SK-N-MC (cell line): Measurements from ENCODE around the gene ACKR4.

Source experiments
- DNase-seq: peaks from one replicate; pipeline ENCODE4 v3.0.0-alpha.2; 2011; ENCODE audit warnings: low read depth, low spot score
- H3K27ac ChIP-seq: fragments of 200-600 bp; sonication (generic); 2 replicates; pipeline ENCODE4 v1.5.1; 2016; ENCODE audit warnings: mixed run types
- H3K36me3 ChIP-seq: fragments of 200-600 bp; sonication (generic); 2 replicates; pipeline ENCODE4 v1.6.1; 2017; ENCODE audit warnings: antibody characterized with exemption, low read length, mixed read lengths; ENCODE audit not compliant: insufficient read depth
- H3K4me3 ChIP-seq: fragments of 200-600 bp; sonication (generic); 2 replicates; pipeline ENCODE4 v1.5.1; 2016
- H3K9ac ChIP-seq: fragments of 200-600 bp; sonication (generic); 2 replicates; pipeline ENCODE4 v1.8.0; 2017; ENCODE audit warnings: mixed run types, mixed read lengths; ENCODE audit not compliant: insufficient read length
- H3K9me3 ChIP-seq: fragments of 200-600 bp; sonication (generic); 2 replicates; pipeline ENCODE4 v1.6.1; 2017; ENCODE audit warnings: low read depth, mild to moderate bottlenecking, antibody characterized with exemption, low read length, moderate library complexity, mixed read lengths
- EZH2 ChIP-seq: fragments of 200-600 bp; sonication (generic); IDR thresholded peaks from one replicate; pipeline ENCODE4 v1.6.1; 2017; ENCODE audit warnings: antibody characterized with exemption
- FOXP2 ChIP-seq: optimal IDR thresholded peaks from 2 replicates; pipeline ENCODE3; 2011; ENCODE audit warnings: mild to moderate bottlenecking, moderate library complexity; ENCODE audit not compliant: insufficient read depth; ENCODE audit errors: extremely low read length, control extremely low read depth
- POLR2AphosphoS5 ChIP-seq: IDR thresholded peaks from 2 replicates; pipeline ENCODE4 v1.6.1; 2012; ENCODE audit warnings: mild to moderate bottlenecking, low read depth, low read length, borderline replicate concordance

Gene ACKR4

GRCh38 chr3:132561003-132561402, 36.1 kb upstream of the ACKR4 start:
- Histone ChIP-seq H3K9me3 (no peaks in the 10 kb centered on the region), H3K27ac (no peak overlapping the region), H3K36me3 (no peaks in the 10 kb centered on the region; the same call in 1 of the 2 replicates), H3K9ac (no peak overlapping the region), H3K4me3 (no peak overlapping the region)
- TF ChIP-seq FOXP2 (no peak), POLR2AphosphoS5 (no peak), EZH2 (no peak)
- DNase-seq, result no peak

DNA sequence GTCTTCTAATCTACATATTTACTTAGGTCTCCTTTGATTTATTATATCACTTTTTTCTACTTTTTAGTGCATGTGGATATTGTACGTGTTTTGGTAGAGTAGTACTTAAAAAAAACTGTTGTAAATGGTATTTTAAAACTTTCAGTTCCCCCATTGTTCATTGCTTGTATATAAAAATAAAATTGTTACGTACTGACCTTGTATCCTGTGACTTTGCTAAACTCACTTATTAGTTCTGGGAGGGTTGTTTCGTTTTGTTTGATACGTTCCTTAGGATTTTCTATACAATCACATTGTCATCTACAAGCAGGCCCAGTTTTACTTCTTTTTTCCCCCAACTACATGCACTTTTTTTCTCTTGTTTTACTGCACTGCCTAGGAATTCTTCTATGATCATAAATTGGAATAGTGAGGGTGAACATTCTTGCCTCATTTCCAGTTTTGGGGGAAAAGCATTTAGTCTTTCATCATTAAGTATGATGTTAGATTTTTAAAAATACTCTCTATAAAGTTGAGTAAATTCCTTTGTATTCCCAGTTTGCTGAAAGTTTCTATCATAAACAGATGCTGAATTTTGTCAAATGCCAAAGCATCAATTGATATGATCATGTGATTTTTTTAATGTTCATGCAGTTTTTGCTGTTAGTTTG, 33.5 kb upstream of the ACKR4 start:
- Histone ChIP-seq H3K9ac (no peak overlapping the region), H3K9me3 (no peaks in the 10 kb centered on the region), H3K36me3 (no peaks in the 10 kb centered on the region; the same call in 1 of the 2 replicates), H3K4me3 (no peak overlapping the region), H3K27ac (no peak overlapping the region)
- no peak for TF ChIP-seq FOXP2
- no peak for TF ChIP-seq EZH2
- TF ChIP-seq POLR2AphosphoS5, result no peak
- no peak for DNase-seq

GRCh38 chr3:132564070-132564465, 33.0 kb upstream of the ACKR4 start:
- no peak for TF ChIP-seq POLR2AphosphoS5
- TF ChIP-seq FOXP2, result no peak
- no peak for TF ChIP-seq EZH2
- no peak overlapping the region for H3K4me3 ChIP-seq
- no peak overlapping the region for H3K27ac ChIP-seq

DNA sequence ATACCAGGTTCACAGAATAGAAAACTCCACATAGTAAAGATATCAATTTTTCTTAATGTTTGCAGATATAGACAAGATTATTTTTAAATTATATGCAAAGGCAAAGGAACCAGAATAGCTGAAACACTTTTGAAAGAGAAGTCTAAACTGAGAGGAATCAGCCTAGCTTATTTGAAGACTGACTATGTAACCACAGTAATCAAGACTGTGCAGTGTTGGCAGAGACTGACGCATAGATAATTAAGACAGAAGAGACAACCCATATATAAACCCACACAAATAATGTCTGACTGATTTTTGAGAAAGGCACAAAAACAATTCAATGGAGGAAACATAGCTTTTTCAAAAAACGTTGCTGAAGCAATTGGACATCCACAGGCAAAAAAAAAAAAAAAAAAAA, 28.6 kb upstream of the ACKR4 start:
- no peak overlapping the region for H3K27ac ChIP-seq
- H3K4me3 ChIP-seq, result no peak overlapping the region
- no peak for DNase-seq
- H3K36me3 ChIP-seq, result peaks cover 6% of the 10 kb centered on the region; the same call in 1 of the 2 replicates
- TF ChIP-seq FOXP2, result no peak
- TF ChIP-seq POLR2AphosphoS5, result no peak
- no peak for TF ChIP-seq EZH2
- no peaks in the 10 kb centered on the region for H3K9me3 ChIP-seq
- H3K9ac ChIP-seq, result no peak overlapping the region

More at GRCh38 chr3:132564070-132564465, 33.0 kb upstream of the ACKR4 start:
- Histone ChIP-seq H3K36me3 (no peaks in the 10 kb centered on the region; the same call in 1 of the 2 replicates), H3K9ac (no peak overlapping the region), H3K9me3 (no peaks in the 10 kb centered on the region)
- no peak for DNase-seq

- no peak overlapping the region for H3K4me3 ChIP-seq
- TF ChIP-seq EZH2, result no peak
- no peak for TF ChIP-seq FOXP2
- no peak for TF ChIP-seq POLR2AphosphoS5
- no peak for DNase-seq
These were observed 27.9 kb upstream of the ACKR4 start for GRCh38 chr3:132569153-132569552.

DNA sequence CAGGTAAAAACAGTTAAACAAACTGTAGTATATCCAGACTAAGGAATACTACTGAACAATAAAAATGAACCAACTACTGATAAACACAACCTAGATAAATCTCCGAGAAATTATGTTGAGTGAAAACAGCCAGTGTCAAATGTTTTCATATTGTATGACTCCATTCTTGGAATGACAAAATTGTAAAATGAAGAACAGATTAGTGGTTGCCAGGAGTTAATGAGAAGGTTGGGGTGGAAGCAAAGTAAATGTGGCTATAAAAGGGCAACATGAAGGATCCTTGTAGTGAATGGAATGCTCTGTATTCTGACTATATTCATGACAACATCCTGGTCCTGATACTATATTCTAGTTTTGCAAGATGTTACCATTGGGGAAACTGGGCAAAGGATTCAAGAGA, 27.5 kb upstream of the ACKR4 start:
- H3K9ac ChIP-seq, result no peak overlapping the region
- no peak for DNase-seq
- H3K27ac ChIP-seq, result no peak overlapping the region
- H3K4me3 ChIP-seq, result no peak overlapping the region
- H3K9me3 ChIP-seq, result no peaks in the 10 kb centered on the region
- TF ChIP-seq EZH2 (no peak), POLR2AphosphoS5 (no peak), FOXP2 (no peak)
- peaks cover 6% of the 10 kb centered on the region; the same call in 1 of the 2 replicates for H3K36me3 ChIP-seq

More at GRCh38 chr3:132569153-132569552, 27.9 kb upstream of the ACKR4 start:
- no peak overlapping the region for H3K9ac ChIP-seq
- H3K27ac ChIP-seq, result no peak overlapping the region
- H3K36me3 ChIP-seq, result peaks cover 6% of the 10 kb centered on the region; the same call in 1 of the 2 replicates
- no peaks in the 10 kb centered on the region for H3K9me3 ChIP-seq

DNA sequence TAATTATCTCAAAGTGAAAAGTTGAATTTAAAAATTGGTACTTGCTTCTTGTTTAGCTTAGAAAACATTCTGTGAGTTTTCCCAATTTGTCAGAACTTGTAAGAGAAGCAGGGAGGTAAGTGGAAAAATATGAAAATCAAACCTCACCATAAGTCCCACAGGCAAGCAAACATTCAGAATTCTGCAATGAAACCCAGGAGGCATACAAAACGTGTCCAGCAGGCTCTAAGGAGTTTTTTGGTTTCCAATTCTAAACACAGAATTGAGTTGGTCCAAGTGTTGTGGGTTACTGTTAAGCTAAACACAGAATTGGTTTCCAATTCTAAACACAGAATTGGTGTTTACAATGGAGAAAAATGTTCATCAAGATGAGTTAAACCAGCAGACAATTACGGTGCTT, 27.1 kb upstream of the ACKR4 start:
- Histone ChIP-seq H3K4me3 (no peak overlapping the region), H3K36me3 (peaks cover 6% of the 10 kb centered on the region; the same call in 1 of the 2 replicates), H3K9me3 (no peaks in the 10 kb centered on the region), H3K27ac (no peak overlapping the region), H3K9ac (no peak overlapping the region)
- no peak for TF ChIP-seq FOXP2
- no peak for TF ChIP-seq POLR2AphosphoS5
- TF ChIP-seq EZH2, result no peak
- no peak for DNase-seq

DNA sequence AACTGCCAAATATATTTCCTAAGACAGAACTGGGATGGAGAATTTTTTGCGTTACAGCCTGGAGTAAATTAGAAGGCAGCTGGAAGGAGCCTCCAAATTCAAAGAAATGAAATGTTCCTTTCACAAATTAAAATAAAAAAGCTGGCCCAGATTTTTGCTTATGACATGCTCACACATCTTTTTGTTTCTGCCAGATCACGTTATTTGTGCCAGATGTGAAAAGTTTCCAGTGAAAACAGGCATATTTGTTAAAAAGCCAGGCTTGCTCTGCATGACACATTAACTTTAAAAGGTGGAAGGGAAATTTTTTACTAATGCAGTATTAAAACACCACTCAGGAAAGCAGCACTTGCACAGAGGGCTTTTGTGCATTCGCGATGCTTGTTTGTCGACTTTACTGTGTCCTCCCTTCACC, 23.3 kb upstream of the ACKR4 start:
- H3K9me3 ChIP-seq, result no peaks in the 10 kb centered on the region
- H3K9ac ChIP-seq, result no peak overlapping the region
- peaks cover 6% of the 10 kb centered on the region; the same call in 1 of the 2 replicates for H3K36me3 ChIP-seq
- no peak overlapping the region for H3K27ac ChIP-seq
- TF ChIP-seq FOXP2 (no peak), POLR2AphosphoS5 (no peak), EZH2 (no peak)
- H3K4me3 ChIP-seq, result no peak overlapping the region
- no peak for DNase-seq

- DNase-seq, result no peak
- TF ChIP-seq EZH2 (no peak), POLR2AphosphoS5 (no peak), FOXP2 (no peak)
- Histone ChIP-seq H3K9me3 (no peaks in the 10 kb centered on the region), H3K36me3 (no peaks in the 10 kb centered on the region), H3K27ac (no peak overlapping the region), H3K9ac (no peak overlapping the region), H3K4me3 (no peak overlapping the region)
These were observed 9.7 kb upstream of the ACKR4 start for GRCh38 chr3:132587401-132587800.
